GM21515 (cell line): Measurements from ENCODE around the gene GART.
A peak's percentile ranks its signal among the peaks of the same experiment; 100 is the strongest.
"Not testable (repeated sequence)": the region's sequence is repeated elsewhere in the genome, so short reads cannot be mapped to it uniquely, and the experiment has no call there.

Source experiments
- ATAC-seq: cut with Tn5 transposase; IDR thresholded peaks from one replicate; pipeline ENCODE4 v1.9.1; 2021; ENCODE audit not compliant: unreplicated experiment

The GART gene

DNA sequence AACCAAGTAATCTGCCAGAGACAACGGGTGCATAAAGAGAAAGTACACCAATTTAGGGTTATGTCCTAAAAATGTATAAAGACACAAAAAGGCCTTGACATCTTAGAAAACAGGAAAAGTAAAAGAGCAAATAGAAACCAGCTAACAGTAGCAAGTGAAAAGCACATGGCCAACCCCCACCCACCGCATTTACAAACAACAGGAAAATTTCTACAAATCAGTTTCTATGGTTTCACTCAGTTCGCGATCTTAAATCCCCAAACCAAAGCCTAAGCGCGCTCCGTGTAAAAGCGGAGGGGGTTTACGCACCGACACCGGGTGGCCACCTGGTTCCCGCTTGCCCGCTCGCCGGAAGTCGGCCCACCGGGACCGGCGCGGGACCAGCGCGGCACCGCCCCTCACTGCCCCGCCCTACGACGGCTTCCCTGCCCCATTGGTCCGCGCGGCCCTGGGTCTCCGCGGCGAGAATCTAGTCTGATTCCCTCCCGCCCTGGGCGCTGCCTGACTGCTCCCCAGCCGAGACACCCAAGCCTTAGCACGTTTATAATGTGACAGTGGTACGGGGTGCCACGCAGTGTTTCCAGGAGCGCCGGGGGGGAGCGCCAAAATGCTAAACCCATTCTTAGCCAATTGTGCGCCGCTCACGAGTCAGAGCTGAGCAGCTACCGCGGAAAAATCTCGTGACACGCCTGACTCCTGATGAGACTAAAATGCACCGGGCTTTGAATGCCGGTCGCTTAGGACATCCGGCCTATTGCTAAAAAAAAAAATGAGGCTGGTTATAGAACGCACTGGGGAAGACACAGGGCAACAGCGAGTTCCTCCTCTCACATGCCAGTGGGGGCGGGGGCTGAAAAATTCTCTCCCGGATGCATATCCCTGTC lies at the start of gene GART:
Gene GART (minus strand): TSS at position 362 of the 884 bp plus-strand sequence. CDS start 2,802 bp downstream, outside the sequence.
- peak; percentile 52 for ATAC-seq

DNA sequence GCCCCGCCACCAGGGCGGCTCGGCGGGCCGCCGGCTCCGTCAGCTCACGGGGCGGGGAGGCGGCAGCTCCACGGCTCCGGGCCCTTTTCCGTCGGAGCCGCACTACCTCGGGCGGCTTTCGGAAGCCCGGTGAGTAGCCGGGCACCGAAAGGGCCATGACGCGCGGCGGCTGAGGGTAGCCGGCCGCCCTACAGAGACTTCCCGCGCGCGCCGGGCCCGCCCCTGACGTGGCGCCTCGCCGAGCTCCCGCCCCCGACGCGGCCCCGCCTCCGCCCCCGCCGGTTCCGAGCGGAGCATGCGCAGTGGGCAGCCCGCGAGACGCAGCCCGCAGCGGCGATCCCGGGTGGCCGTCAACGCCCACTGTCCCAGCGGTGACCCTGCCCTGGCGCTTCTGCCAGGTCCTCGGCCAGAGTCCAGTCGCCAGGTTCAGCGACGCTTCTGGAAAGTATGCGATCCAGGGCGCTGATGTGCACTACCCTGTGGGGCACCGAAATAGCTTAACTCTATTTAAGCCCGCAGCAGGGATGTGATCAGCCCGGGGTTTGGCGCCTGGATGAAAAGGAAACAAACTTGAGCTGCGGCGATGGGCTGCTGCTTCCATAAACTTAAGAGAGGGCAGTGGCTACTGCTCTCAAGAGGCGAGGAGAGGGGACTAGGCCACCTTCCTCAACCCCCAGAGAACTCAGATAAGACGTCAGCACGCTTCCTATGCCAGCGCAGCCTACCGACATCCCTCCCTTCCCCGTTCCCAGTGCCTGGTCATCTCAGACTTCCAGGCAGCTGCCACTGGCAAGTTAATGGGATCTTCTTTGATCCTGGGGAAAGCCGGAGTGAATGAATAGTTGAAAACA lies 46.8 kb upstream of the GART start, which contains the start of gene DONSON:
Gene DONSON (minus strand): TSS at position 200 of the 851 bp plus-strand sequence. CDS start 43 bp downstream, at position 157.
- ATAC-seq = peak; percentile 87

DNA sequence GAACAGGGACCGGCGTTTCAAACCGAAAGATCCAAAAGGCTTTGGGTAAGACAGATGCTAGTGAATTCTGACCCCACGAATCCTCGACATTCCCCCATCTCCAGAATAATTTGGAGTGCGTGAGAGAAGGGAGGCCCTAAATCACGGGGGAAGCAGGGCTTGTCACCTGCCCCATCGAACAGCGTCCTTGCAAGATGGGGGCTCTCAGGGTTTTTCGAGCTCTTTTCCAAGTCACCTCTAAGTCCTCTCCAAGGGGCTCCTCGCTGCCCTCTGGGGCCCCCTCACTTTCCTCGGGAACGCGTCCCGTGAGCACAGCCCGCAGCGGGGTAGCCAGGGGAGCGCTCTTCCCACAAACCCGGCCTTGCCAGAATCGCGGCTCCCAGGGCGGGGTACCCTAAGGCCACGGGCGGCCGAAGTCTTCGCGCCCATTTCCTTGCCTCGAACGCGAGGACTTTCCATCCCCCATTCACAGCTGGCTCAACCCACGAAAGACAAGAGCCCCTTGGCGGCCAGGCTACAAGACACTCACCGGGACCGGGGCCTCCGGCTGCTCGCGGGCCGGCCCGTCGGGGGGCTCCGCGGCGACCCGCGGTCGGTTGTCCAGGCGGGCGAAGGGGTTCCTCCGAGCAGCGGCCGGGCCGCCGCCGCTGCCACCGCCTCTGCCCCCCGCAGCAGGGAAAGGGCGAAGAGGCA lies 46.0 kb upstream of the GART start:
- peak; percentile 25 for ATAC-seq

DNA sequence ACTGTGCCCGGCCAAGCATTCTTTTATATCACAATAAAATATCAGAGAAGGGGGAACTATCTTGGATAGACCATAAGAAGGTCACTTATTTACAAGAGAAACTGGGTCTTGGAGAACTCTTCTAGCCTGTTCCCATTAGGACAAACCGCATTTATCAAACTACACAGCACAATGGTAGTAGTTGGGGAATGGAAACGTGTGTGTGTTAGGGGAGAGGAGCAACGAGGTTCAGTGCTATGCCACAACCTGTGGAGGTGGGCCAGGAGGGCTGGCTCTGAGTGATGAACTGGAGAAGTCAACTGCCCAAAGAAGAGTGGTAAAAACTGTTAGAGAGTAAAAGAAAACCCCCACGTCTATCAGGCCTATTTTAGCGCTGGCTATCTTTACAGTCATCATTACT lies 45.0 kb upstream of the GART start:
- ATAC-seq = no peak

DNA sequence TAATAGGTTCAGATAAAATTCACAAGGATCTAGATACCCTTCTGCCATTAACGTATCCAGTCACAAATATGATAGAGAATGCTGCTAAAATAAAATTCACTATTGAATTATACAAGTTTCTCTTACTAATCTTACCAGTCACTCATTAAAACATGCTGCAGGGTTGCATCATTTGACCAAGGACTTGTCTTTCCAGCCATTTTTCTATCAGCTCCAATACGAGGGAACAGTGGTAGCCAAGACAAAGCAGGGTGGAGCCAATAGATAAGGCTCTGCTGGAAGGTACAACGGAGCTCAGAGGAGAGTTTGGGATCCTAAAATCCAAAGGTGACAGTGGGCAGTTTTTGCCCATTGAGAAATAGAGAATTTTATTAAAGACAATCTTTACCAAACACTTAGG lies 42.5 kb upstream of the GART start:
- ATAC-seq = no peak

DNA sequence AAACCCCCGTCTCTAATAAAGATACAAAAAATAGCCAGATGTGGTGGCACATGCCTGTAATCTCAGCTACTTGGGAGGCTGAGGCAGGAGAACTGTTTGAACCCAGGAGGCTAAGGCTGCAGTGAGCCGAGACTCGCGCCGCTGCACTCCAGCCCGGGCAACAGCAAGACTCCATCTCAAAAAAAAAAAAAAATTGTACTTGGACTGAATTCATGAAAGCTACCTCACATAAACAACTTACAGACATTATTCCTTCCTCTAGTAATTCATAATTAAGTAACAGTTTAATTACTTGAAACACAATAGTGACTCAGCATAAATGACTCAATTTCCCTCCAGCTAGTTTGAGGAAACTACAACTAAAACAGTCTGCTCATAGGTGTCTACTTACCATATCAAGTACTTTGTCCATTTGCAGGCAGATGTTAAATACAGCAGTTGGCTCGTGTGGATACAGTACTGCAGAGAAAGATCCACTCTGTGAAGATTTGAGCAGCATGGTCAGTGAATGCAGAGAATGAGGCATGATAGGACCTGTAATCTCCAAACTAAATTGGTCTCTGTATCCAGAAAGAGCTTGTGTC lies 37.1 kb upstream of the GART start:
- ATAC-seq = no peak

DNA sequence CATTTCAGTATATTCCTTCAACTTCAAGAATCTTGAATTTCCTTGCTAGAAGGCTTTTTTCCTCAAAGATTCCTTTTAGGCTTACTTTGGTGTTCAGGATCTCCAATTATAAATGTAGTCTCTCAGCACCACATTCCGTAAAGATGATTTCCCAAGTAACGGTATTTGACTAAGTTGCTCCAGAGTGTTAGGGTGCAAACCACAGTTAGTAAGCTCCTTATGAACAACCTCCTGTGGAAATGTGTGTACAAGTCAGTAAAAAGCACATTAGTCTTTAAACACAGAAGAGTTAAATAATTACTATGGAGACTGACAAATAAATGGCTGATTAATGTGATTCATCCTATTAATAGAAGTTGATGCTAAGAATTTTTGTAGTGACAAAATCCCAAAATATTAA lies 36.3 kb upstream of the GART start:
- ATAC-seq = no peak

DNA sequence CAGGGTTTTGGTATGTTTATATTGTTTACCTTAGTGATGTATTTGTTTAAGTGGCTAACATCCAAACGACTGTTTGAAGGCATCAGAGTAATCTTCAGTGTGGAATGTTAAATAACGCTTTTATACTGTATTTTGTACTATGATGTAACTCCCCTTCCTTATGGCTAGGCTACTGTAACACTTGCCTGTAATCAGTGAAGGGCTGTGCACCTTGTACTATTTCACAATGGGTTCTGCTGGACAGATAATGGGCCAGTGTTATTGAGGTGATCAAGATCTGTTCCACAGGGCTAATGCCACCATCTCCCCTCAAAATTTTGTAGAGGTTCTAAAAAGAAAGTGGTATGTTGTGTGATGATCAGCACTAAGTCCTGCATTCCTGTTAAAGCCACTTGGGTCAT lies 34.8 kb upstream of the GART start:
- not testable (repeated sequence) for ATAC-seq

DNA sequence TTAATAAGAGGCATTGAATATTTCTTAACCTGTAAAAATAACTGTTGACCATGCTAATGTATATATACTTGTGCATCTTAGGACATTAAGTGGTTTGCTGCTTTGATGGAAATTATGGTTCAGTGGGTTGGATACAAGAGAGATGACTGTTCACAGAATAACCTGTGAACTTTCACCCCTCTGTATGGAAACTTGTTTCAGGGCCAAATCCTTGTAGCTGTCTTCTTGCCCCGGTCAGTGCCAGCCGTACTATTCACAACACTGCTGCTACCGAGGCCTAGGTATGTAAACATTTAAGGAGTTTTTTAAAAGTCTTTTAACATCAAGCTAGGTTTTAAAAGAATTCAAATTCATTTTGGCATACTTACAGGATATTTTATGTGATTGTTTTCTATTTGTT lies 30.4 kb upstream of the GART start:
- ATAC-seq = no peak

DNA sequence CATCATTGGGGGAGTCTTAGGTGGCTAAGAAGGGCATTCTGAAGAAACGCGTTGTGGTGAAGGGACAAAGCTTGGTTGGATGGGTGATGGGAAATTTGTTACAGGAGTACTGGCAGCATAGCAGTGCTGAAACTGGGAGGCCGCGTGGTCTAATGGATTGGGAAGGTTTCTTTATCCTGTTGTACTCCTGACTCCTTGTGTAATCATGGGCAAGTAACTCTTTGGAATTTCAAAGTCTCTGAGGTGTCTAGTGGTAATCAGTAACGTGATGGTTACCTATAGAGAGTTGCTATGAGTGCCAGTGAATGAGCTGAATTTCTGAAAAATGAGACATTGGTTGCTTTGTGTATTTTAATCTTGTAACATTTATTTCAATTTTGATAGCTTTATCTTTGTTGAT lies 28.1 kb upstream of the GART start:
- no peak for ATAC-seq

DNA sequence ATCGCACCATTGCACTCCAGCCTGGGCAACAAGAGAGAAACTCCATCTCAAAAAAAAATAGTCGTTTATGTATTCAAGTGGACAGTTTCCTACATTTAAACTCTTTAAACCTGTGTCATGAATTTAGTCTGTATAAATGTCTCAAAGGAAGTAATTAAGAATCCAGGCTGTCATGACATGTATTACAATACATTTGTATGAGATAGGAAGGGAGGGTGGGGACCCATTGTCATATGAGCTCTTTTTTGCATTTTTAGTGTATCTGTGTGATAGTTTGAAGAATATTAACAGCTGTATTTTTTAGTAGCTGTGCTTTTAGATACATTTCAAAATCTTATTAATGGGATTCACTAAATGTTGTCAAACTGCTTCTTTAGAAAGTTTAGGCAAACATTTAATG lies 26.5 kb upstream of the GART start:
- no peak for ATAC-seq

DNA sequence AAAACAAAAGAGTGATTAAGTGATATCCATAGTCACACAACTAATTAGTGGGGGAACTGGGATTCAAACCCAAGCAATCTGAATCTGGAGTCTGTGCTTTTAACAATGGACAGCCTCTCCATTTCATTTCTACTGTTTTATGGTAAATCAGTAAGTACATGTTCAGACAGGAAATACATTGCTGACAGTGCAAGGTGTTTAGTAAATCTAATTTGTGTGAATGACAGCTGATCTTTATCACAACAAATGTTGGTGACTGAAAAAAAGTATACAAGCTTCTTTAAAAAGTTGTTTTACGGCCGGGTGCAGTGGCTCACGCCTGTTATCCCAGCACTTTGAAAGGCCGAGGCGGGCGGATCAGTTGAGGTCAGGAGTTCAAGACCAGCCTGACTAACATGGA lies 26.0 kb upstream of the GART start:
- no peak for ATAC-seq

DNA sequence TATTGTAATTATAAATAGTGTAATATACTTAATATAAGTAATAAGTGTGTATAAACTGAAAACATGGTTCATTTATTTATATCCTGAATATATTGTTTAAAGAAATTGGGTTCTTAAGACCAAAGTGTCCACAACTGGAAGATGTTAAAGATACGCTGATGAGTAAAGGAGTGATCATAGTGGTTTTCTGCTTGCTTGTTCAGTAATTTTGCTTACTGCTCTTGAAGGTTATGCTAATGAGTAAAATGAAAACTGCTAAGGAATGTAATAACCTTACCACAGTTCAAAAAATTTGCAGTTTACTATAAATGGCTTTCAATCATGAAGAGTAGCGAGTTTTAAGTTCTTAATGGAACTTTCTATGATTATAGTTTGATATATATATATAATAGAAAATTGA lies 24.6 kb upstream of the GART start:
- no peak for ATAC-seq

DNA sequence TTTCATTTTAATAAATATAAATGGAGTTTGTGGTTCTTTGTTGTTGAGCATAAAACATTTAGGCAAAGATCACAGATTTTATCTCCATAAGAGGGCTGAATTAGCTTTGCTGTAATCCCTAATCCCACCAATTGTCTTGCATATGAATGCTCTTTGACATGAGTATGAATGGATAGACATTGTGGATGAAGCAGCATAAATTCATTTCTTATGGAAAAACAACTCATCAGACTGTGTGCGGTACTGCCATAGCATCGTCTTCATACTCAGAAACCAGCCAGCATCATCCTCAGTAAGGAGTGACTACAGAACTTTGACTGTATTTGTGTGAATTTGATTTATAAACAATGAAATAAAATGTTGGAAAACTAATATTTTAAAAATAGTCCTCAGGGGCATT lies 20.5 kb upstream of the GART start:
- no peak for ATAC-seq

DNA sequence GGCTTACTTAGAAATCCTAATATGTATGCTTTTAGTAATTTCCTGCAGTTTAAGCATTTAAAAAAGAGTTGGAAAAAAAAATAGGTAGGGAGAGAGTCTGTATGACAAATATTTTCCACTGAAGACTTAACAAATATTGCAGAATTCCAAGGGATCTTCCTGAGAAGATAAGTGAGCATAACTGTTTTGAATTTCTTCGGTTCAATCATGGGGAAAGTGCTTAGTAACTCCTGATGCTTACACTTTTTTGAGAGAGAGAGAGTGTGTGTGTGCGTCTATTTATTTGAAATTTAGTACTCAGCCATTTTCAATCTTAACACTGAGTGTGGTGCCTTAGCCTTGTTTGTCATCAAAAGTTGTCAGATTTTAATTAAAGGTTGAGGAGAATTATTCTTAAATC lies 19.5 kb upstream of the GART start:
- no peak for ATAC-seq

DNA sequence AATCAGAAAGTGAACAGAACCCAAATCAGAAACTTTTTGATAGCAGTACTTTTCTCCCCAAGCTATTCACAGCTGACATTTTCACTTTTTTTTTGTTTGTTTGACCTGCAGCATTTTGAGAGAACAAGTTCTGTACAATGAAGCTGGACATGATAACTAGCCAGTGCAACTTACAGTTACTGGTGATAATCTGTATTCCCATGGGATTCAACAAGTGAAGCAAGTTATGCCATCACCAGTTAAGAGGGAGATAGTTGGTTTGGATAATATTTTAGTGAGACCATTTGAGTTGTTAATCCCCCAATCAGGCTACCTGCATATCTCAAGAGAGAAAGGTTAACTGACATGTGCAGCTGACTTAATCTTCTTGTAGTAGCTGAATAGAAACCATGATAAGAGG lies 19.0 kb upstream of the GART start:
- ATAC-seq = no peak

DNA sequence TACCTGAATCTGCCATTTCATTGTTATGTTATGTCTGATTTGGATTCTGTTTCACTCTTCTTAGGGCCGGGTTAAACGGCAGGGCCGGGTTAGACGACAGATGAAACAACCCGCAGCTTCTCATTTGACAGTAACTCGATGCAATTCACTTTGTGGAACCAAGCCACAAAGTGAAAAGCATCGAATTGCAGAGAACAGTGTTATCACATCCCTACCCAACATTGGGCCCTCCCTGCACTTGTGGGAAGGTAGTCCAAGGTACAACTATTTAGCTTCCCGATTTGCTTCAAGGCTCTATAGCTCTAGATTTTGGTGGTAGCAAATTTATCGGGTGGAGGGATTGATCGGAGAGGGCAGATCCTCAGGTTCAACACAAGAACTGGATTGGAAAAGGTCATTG lies 17.9 kb upstream of the GART start:
- no peak for ATAC-seq

DNA sequence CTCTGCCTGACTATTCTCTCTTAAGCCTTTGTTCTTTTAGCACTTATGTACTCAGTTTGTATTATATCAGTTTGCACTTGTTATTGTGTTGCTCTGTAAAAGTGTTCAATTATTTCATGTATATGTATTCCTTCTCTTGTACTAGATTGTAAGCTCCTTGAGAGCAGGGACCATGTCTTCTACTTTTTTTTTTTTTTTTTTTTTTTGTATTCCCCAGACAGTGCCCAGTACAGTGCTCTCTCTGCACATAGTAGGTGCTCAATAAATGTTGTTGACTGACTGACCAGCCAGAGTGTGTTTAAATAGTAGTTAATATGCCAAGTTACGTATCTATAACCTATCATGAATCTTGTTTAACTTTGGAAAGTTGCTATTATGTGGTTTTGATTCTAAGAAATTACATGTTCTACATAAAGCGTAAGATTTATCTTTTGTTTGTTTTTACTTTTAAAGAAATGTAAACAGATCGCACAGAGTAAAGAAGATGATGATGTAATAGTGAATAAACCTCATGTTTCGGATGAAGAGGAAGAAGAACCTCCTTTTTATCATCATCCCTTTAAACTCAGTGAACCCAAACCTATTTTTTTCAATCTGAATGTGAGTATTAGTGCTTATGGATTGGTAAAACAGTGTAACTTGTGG lies 17.0 kb upstream of the GART start:
- no peak for ATAC-seq

DNA sequence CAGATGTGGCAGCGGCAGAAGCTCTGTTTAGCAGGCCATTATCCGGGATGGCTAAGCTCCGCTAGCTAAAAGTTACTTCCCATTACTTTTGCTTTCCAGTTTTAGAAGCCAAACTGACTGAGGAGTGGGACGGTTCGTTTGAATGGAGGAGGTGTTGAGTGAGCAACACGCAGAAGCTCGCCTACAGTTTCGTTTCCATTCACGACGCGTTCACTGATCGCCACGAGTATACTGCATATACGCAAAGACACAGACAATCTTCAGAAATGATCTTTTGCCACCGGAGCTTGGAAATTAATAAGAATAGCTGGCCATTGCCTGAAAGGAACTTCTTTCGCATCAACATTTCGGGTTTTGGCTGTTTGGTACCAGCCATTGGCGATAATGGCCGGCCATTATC lies 15.5 kb upstream of the GART start:
- no peak for ATAC-seq

DNA sequence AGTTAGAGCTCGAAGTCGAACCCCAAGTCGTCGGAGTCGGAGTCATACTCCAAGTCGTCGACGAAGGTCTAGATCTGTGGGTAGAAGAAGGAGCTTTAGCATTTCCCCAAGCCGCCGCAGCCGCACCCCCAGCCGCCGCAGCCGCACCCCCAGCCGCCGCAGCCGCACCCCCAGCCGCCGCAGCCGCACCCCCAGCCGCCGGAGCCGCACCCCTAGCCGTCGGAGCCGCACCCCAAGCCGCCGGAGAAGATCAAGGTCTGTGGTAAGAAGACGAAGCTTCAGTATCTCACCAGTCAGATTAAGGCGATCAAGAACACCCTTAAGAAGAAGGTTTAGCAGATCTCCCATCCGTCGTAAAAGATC lies 13.0 kb upstream of the GART start:
- ATAC-seq = no peak
